ENCODE measurements around the gene RFX6.

The RFX6 gene

GRCh38 chr6:116931456-116931855 lies 54.4 kb downstream of the RFX6 start:
- no peak overlapping the region for H3K4me3 ChIP-seq
- no peaks in the 10 kb centered on the region for H3K4me1 ChIP-seq
- no peak overlapping the region for H3K27ac ChIP-seq
- TF ChIP-seq CTCF (IDR thresholded peaks at IDR 0.05), result no peak
- intact Hi-C loops (cut with DNase I; ENCODE audit: low total_unique reads), result no loop called here
- no peaks in the 10 kb centered on the region for H3K9me3 ChIP-seq
- no peak for DNase-seq
- no peaks in the 10 kb centered on the region for H3K27me3 ChIP-seq
- no peaks in the 10 kb centered on the region for H3K36me3 ChIP-seq

- intact Hi-C loops (cut with DNase I; ENCODE audit: low total_unique reads), result no loop called here
- no peak overlapping the region for H3K27ac ChIP-seq
- H3K9me3 ChIP-seq, result no peaks in the 10 kb centered on the region
- H3K36me3 ChIP-seq, result no peaks in the 10 kb centered on the region
- H3K27me3 ChIP-seq, result no peaks in the 10 kb centered on the region
- TF ChIP-seq CTCF (IDR thresholded peaks at IDR 0.05), result no peak
- H3K4me1 ChIP-seq, result no peaks in the 10 kb centered on the region
- DNase-seq, result no peak
- no peak overlapping the region for H3K4me3 ChIP-seq
Observed at GRCh38 chr6:116932496-116932895, 55.5 kb downstream of the RFX6 start.

- no peaks in the 10 kb centered on the region for H3K36me3 ChIP-seq
- H3K27ac ChIP-seq, result no peak overlapping the region
- H3K4me1 ChIP-seq, result no peaks in the 10 kb centered on the region
- no peaks in the 10 kb centered on the region for H3K9me3 ChIP-seq
- H3K27me3 ChIP-seq, result no peaks in the 10 kb centered on the region
- H3K4me3 ChIP-seq, result no peak overlapping the region
- no peak for DNase-seq
- intact Hi-C loops (cut with DNase I; ENCODE audit: low total_unique reads), result no loop called here
- TF ChIP-seq CTCF (IDR thresholded peaks at IDR 0.05), result no peak
Observed at GRCh38 chr6:116933485-116933884, 56.4 kb downstream of the RFX6 start.

- Histone ChIP-seq H3K4me3 (no peak overlapping the region), H3K27me3 (no peaks in the 10 kb centered on the region), H3K9me3 (no peaks in the 10 kb centered on the region), H3K27ac (no peak overlapping the region), H3K4me1 (no peaks in the 10 kb centered on the region), H3K36me3 (no peaks in the 10 kb centered on the region)
- intact Hi-C loops (cut with DNase I; ENCODE audit: low total_unique reads), result no loop called here
- DNase-seq, result no peak
- no peak for TF ChIP-seq CTCF (IDR thresholded peaks at IDR 0.05)
Observed at GRCh38 chr6:116938305-116938704, 61.3 kb downstream of the RFX6 start.

- H3K4me3 ChIP-seq, result no peak overlapping the region
- H3K36me3 ChIP-seq, result no peaks in the 10 kb centered on the region
- intact Hi-C loops (cut with DNase I; ENCODE audit: low total_unique reads), result no loop called here
Observed at GRCh38 chr6:116941727-116942126, 64.7 kb downstream of the RFX6 start.

More at GRCh38 chr6:116941727-116942126, 64.7 kb downstream of the RFX6 start:
- H3K27me3 ChIP-seq, result no peaks in the 10 kb centered on the region
- H3K9me3 ChIP-seq, result no peaks in the 10 kb centered on the region
- DNase-seq, result no peak
- H3K27ac ChIP-seq, result no peak overlapping the region
- no peaks in the 10 kb centered on the region for H3K4me1 ChIP-seq
- no peak for TF ChIP-seq CTCF (IDR thresholded peaks at IDR 0.05)

Data from tibial artery (tissue), 4 donors.